ENCODE results near the gene FREM2. TPM values are rescaled to one million over a fixed set of nuclear protein-coding genes. Genes with fewer than 3 reads are reported as not detected.

FREM2 gene
- total RNA-seq, 1 donor: not detected

GRCh38 chr13:38819053-38819452, 132.2 kb downstream of the FREM2 start:
- no peaks in the 10 kb centered on the region for H3K4me1 ChIP-seq (ENCODE audit: insufficient read depth, low read length)
- H3K9me3 ChIP-seq (ENCODE audit: low read depth, low read length): no peaks in the 10 kb centered on the region
- no peak overlapping the region for H3K4me3 ChIP-seq (ENCODE audit: low read length)
- H3K27me3 ChIP-seq (ENCODE audit: insufficient read depth, low read length): no peaks in the 10 kb centered on the region

DNA sequence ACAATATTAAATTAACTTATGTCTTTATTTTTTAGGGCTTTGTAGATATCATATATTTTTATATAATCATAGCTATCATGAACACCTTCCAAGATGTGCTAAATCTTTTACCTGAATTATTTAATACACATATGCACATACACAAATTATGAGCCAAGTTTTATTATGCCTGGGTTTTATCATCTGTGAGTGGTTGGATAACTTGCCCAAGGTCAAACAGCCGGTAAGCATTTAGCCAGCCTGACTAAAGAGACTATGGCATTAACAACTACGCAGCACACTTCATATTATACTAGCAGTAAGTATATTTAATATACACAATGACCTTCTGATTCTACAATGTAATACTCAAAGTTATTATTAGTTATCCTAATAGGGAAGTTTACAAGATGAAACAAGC, 132.7 kb downstream of the FREM2 start:
- Histone ChIP-seq H3K4me1 (ENCODE audit: insufficient read depth, low read length) (no peaks in the 10 kb centered on the region), H3K9me3 (ENCODE audit: low read depth, low read length) (no peaks in the 10 kb centered on the region), H3K27me3 (ENCODE audit: insufficient read depth, low read length) (no peaks in the 10 kb centered on the region), H3K4me3 (ENCODE audit: low read length) (no peak overlapping the region)

GRCh38 chr13:38821770-38822551, 135.1 kb downstream of the FREM2 start:
- Histone ChIP-seq H3K9me3 (ENCODE audit: low read depth, low read length) (no peaks in the 10 kb centered on the region), H3K4me1 (ENCODE audit: insufficient read depth, low read length) (no peaks in the 10 kb centered on the region), H3K4me3 (ENCODE audit: low read length) (no peak overlapping the region), H3K27me3 (ENCODE audit: insufficient read depth, low read length) (no peaks in the 10 kb centered on the region)

- H3K9me3 ChIP-seq (ENCODE audit: low read depth, low read length): no peaks in the 10 kb centered on the region
- no peaks in the 10 kb centered on the region for H3K27me3 ChIP-seq (ENCODE audit: insufficient read depth, low read length)
- no peaks in the 10 kb centered on the region for H3K4me1 ChIP-seq (ENCODE audit: insufficient read depth, low read length)
- H3K4me3 ChIP-seq (ENCODE audit: low read length): no peak overlapping the region
These were observed 137.5 kb downstream of the FREM2 start for GRCh38 chr13:38824342-38824741.

DNA sequence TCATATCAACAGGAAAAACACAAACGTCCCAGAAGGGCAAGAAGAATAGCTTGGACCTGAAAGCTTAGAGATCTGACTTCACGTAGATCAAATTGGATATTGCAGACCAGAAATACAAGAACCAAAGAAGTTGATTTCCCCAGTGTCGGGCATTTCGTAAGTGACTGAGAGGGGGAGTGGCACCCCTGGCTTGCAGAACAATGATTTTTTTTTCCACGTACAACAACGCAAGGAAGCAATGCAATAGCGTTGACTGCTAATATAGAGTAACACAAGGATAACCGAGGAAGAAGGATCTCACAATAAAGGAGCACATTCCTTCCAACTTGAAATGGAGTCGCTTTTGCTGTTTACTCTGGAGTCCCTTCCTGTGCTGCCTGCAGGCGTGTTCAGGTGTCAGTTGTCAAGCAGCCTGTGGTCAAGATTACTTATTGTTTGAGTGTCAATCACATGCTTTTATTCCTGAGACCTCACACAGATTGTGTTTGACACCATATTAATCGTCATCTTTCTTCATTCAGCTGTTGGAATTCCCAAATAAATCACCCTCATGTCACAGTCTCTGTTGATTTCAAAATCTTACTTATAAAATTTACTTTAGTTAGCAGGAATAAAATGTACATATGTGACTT, 139.4 kb downstream of the FREM2 start:
- Histone ChIP-seq H3K4me1 (ENCODE audit: insufficient read depth, low read length) (no peaks in the 10 kb centered on the region), H3K9me3 (ENCODE audit: low read depth, low read length) (no peaks in the 10 kb centered on the region), H3K4me3 (ENCODE audit: low read length) (no peak overlapping the region), H3K27me3 (ENCODE audit: insufficient read depth, low read length) (no peaks in the 10 kb centered on the region)

- Histone ChIP-seq H3K4me3 (ENCODE audit: low read length) (no peak overlapping the region), H3K27me3 (ENCODE audit: insufficient read depth, low read length) (no peaks in the 10 kb centered on the region), H3K4me1 (ENCODE audit: insufficient read depth, low read length) (no peaks in the 10 kb centered on the region), H3K9me3 (ENCODE audit: low read depth, low read length) (no peaks in the 10 kb centered on the region)
These were observed 143.7 kb downstream of the FREM2 start for GRCh38 chr13:38830442-38831045.

DNA sequence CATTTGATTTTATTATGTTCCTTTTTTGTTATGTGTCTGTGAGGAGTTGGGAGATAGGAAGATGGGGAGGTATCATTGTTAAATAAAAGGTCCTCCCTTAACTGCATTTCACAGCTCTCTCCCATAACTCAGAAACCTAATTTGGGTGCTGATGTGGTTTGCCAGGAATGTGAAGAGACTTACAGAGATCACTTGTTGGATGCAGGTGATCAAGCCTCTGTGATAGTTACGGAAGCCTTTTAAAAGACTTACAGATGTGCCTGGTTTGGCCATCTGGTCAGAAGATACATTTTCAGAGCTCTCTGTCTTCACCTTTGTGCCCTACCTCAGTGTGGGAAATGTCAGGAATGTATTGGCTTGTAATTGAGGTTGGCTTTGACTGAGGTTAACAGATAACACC, 157.7 kb downstream of the FREM2 start:
- H3K27me3 ChIP-seq (ENCODE audit: insufficient read depth, low read length): no peaks in the 10 kb centered on the region

GRCh38 chr13:38848360-38848759, 161.5 kb downstream of the FREM2 start:
- no peaks in the 10 kb centered on the region for H3K4me1 ChIP-seq (ENCODE audit: insufficient read depth, low read length)

More for the DNA sequence above, 157.7 kb downstream of the FREM2 start:
- no peaks in the 10 kb centered on the region for H3K4me1 ChIP-seq (ENCODE audit: insufficient read depth, low read length)
- no peak overlapping the region for H3K4me3 ChIP-seq (ENCODE audit: low read length)
- H3K9me3 ChIP-seq (ENCODE audit: low read depth, low read length): no peaks in the 10 kb centered on the region

DNA sequence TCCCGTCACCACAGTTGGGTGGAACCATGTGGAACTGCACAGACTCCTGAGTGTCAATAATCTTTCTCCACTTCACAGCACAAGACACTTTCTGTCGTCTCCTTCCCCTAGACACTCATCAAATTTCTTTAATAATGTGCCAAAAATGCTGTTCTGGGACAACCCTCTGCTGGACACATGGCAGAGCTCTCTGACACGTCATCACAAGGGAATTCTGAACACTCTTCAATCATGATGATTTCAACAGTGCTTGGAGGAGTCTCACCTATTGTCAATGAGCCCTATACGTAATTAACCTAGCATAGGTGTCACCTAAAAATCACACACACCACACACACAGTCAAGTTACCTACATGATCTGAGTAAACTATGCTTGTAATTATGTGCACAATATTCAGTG, 162.4 kb downstream of the FREM2 start:
- no peaks in the 10 kb centered on the region for H3K27me3 ChIP-seq (ENCODE audit: insufficient read depth, low read length)
- H3K9me3 ChIP-seq (ENCODE audit: low read depth, low read length): no peaks in the 10 kb centered on the region
- no peak overlapping the region for H3K4me3 ChIP-seq (ENCODE audit: low read length)
- H3K4me1 ChIP-seq (ENCODE audit: insufficient read depth, low read length): no peaks in the 10 kb centered on the region

More at GRCh38 chr13:38848360-38848759, 161.5 kb downstream of the FREM2 start:
- Histone ChIP-seq H3K27me3 (ENCODE audit: insufficient read depth, low read length) (no peaks in the 10 kb centered on the region), H3K9me3 (ENCODE audit: low read depth, low read length) (no peaks in the 10 kb centered on the region), H3K4me3 (ENCODE audit: low read length) (no peak overlapping the region)

DNA sequence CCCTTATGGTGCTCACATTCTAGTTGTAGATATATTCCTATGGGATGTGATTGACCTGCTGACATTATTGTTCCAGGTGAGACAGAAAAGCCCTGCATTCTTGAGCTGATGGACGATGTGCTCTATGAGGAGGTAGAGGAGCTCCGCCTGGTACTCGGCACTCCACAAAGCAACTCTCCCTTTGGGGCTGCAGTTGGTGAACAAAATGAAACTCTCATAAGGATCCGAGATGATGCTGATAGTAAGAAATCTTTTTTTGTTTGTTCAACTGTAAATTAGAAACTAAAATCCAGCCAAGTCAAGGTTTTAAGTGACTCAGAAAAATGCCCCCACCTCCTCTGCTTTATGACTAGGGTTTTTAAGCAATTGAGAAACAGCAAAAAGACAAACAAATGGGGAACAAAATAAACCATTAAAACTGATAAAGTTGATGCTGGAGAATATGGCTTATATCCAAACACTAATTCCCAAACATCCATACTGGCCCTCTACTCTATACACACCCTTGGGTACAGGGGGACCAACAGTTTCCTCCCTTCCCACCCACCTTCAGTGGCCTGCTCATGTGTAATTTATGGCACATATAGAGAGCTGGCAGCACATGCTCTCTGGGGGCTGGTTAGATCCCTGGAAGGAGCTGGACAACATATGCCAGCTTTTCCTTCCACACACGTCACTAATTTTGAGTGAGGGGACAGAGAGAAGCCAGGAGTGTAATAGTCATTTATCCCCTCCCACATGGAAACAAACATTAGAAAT, 164.2 kb downstream of the FREM2 start:
- Histone ChIP-seq H3K9me3 (ENCODE audit: low read depth, low read length) (no peaks in the 10 kb centered on the region), H3K4me3 (ENCODE audit: low read length) (no peak overlapping the region), H3K27me3 (ENCODE audit: insufficient read depth, low read length) (no peaks in the 10 kb centered on the region), H3K4me1 (ENCODE audit: insufficient read depth, low read length) (no peaks in the 10 kb centered on the region)

DNA sequence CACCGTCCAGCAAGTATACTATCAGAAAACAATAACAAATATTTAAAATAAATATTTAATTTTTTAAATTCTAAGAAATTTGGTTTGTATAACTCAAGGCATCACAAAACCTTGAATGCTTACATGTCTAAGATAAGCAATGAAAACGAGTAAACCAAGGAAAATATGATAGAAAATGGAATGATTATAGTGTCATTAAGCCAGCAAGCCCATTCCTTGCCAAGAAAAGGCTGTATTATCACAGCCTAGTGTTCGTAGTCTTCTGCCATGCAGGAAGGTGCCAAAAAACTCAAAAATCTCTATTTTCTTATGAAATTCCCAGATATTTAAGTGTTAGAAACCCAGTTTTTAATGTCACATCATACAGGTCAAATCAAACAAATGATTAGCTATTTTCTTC, 167.3 kb downstream of the FREM2 start:
- H3K27me3 ChIP-seq (ENCODE audit: insufficient read depth, low read length): no peaks in the 10 kb centered on the region
- no peaks in the 10 kb centered on the region for H3K4me1 ChIP-seq (ENCODE audit: insufficient read depth, low read length)
- H3K4me3 ChIP-seq (ENCODE audit: low read length): no peak overlapping the region
- H3K9me3 ChIP-seq (ENCODE audit: low read depth, low read length): no peaks in the 10 kb centered on the region

DNA sequence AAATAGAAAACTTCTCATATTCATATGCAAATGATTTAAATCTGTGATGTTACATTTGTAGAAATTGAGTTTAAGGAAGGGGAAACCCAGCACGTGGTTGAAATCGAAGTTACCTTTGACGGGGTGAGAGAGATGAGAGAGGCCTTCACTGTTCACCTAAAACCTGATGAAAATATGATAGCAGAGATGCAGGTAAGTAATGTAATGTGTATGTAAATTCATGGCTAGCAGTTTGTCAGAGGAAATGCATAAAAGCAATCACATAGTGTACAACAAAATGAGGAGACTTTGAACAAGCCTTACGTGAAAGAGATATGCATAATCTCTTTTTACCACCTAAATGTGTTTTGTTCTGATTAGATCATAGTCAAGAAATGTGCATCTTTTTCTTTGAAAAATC, 169.2 kb downstream of the FREM2 start:
- Histone ChIP-seq H3K9me3 (ENCODE audit: low read depth, low read length) (no peaks in the 10 kb centered on the region), H3K4me3 (ENCODE audit: low read length) (no peak overlapping the region), H3K4me1 (ENCODE audit: insufficient read depth, low read length) (no peaks in the 10 kb centered on the region), H3K27me3 (ENCODE audit: insufficient read depth, low read length) (no peaks in the 10 kb centered on the region)

DNA sequence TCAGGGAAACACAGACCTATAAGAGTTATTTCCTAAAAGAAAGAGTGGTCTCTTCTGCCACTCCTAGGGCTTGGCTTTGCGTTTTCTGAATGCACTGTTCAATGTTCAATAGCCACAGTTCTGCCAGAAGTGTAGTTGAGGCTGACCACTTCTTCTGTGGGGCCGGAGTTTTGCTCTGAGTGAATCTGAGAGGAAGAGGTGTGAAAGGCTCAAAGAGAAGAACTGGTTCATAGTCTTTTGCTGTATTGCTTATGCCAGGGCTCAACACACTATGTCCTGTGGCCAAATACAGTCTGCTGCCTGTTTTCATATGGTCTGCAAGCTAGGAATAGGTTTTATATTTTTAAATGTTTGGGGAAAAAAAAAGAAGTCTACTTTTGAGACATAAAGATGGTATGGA, 175.6 kb downstream of the FREM2 start:
- no peaks in the 10 kb centered on the region for H3K9me3 ChIP-seq (ENCODE audit: low read depth, low read length)
- no peak overlapping the region for H3K4me3 ChIP-seq (ENCODE audit: low read length)
- H3K27me3 ChIP-seq (ENCODE audit: insufficient read depth, low read length): no peaks in the 10 kb centered on the region
- H3K4me1 ChIP-seq (ENCODE audit: insufficient read depth, low read length): no peaks in the 10 kb centered on the region

DNA sequence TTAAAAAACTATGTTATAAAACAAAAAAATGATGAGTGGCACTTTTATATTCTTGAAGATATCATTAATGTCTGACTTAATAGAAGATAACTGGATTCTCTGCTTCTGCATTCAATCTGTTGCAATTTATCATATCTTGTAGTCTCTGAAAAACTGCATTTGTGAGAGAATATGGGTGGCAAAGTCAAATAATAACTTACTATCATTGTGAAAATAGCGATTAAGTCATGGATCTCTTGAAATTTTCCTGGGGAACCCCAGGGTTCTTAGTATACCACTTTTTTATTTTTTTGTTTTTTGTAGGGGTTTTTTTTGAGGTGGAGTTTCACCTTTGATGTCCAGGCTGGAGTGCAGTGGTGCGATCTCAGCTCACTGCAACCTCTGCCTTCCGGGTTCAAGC, 176.7 kb downstream of the FREM2 start:
- Histone ChIP-seq H3K4me3 (ENCODE audit: low read length) (no peak overlapping the region), H3K9me3 (ENCODE audit: low read depth, low read length) (no peaks in the 10 kb centered on the region), H3K27me3 (ENCODE audit: insufficient read depth, low read length) (no peaks in the 10 kb centered on the region), H3K4me1 (ENCODE audit: insufficient read depth, low read length) (no peaks in the 10 kb centered on the region)

- H3K4me1 ChIP-seq (ENCODE audit: insufficient read depth, low read length): no peaks in the 10 kb centered on the region
These were observed 179.8 kb downstream of the FREM2 start for GRCh38 chr13:38866649-38867048.

More at GRCh38 chr13:38866649-38867048, 179.8 kb downstream of the FREM2 start:
- Histone ChIP-seq H3K4me3 (ENCODE audit: low read length) (no peak overlapping the region), H3K9me3 (ENCODE audit: low read depth, low read length) (no peaks in the 10 kb centered on the region), H3K27me3 (ENCODE audit: insufficient read depth, low read length) (no peaks in the 10 kb centered on the region)
